Caco-2 (cell line): Measurements from ENCODE around the gene ZNF688. TPM values are rescaled to one million over a fixed set of nuclear protein-coding genes. Genes with fewer than 3 reads are reported as not detected.

Experiments
- BruUV-seq: library from RNA; stranded (reverse); fragments of 400-500 nt; replicated peaks from 2 replicates; lab custom pipeline; 2021; lab: Mats Ljungman, UMichigan
- CTCF ChIA-PET: fragments of 300-600 bp; sonication (Branson Sonifier 250); formaldehyde crosslinking; loops from one replicate; lab custom pipeline; 2022; ENCODE audit warnings: antibody characterized with exemption; lab: Charles Lee
- POLR2A ChIA-PET: fragments of 300-600 bp; sonication (Branson Sonifier 250); formaldehyde crosslinking; loops from one replicate; lab custom pipeline; 2022; ENCODE audit warnings: antibody characterized with exemption; lab: Charles Lee
- DNase-seq, 2 experiments: peaks; one replicate each; pipeline versions ENCODE4 v3.0.0 to v3.0.0-alpha.2; 2020 to 2022
- H3K27me3 ChIP-seq: replicated peaks from 2 replicates; pipeline ENCODE4 v1.6.0; 2011; ENCODE audit warnings: low read length; ENCODE audit not compliant: control insufficient read depth, insufficient read depth
- H3K36me3 ChIP-seq: 2 replicates; pipeline ENCODE4 v1.5.1; 2011; ENCODE audit warnings: low read length; ENCODE audit not compliant: control insufficient read depth, insufficient read depth
- H3K4me1 ChIP-seq: fragments of 250-450 bp; sonication (Bioruptor Pico); 2 replicates; pipeline ENCODE4 v1.5.1; 2020; ENCODE audit warnings: mild to moderate bottlenecking
- H3K4me3 ChIP-seq: 2 replicates; pipeline ENCODE4 v1.5.1; 2011; ENCODE audit warnings: low read depth, mild to moderate bottlenecking, control low read depth, low read length
- H3K9me3 ChIP-seq: fragments of 250-450 bp; sonication (Bioruptor Pico); 2 replicates; pipeline ENCODE4 v1.5.1; 2020; ENCODE audit warnings: mild to moderate bottlenecking, moderate library complexity
- H3K27ac Mint-ChIP-seq: one replicate; pipeline ENCODE4 v1.8.0; 2022; ENCODE audit warnings: mixed read lengths; ENCODE audit not compliant: unreplicated experiment
- H3K27me3 Mint-ChIP-seq: one replicate; pipeline ENCODE4 v1.8.0; 2022; ENCODE audit warnings: mixed read lengths; ENCODE audit not compliant: insufficient read depth, unreplicated experiment
- H3K36me3 Mint-ChIP-seq: one replicate; pipeline ENCODE4 v1.8.0; 2022; ENCODE audit warnings: mild to moderate bottlenecking, mixed read lengths; ENCODE audit not compliant: insufficient read depth, unreplicated experiment
- H3K4me1 Mint-ChIP-seq: one replicate; pipeline ENCODE4 v1.8.0; 2022; ENCODE audit warnings: low read depth, mixed read lengths; ENCODE audit not compliant: unreplicated experiment
- H3K4me3 Mint-ChIP-seq: one replicate; pipeline ENCODE4 v1.8.0; 2022; ENCODE audit warnings: mild to moderate bottlenecking, moderate library complexity, mixed read lengths; ENCODE audit not compliant: unreplicated experiment
- H3K9me3 Mint-ChIP-seq: one replicate; pipeline ENCODE4 v1.8.0; 2022; ENCODE audit warnings: mixed read lengths; ENCODE audit not compliant: unreplicated experiment
- intact Hi-C: fragments of 100-400 bp; cut with micrococcal nuclease; formaldehyde crosslinking; loops from one replicate; pipeline ENCODE4 v1.10.0; 2022; ENCODE audit not compliant: unreplicated experiment
- total RNA-seq: library from RNA; stranded (reverse); gene quantifications from 2 replicates; pipeline ENCODE4 v1.2.3, GENCODE V29; 2022
- TF ChIP-seq, protein P1 (sequence below), 2 experiments: fragments of 200-600 bp in 1 of 2; IDR thresholded peaks; 1 replicate in 1 of 2; 2 replicates in 1 of 2; pipeline versions ENCODE4 v1.5.1 to v1.8.0; 2011 to 2022; ENCODE audit warnings: antibody characterized with exemption in 1 of 2, control low read depth in 1 of 2, inconsistent platforms in 1 of 2, low read depth in 1 of 2, low read length in 1 of 2, mild to moderate bottlenecking in 1 of 2, moderate library complexity in 1 of 2; ENCODE audit not compliant: insufficient read depth in 1 of 2, severe bottlenecking in 1 of 2, unreplicated experiment in 1 of 2

The ZNF688 gene
- total RNA-seq, 1 experiment from 2014 or later: 6.2 TPM

GRCh38 chr16:30526137-30526822 lies 45.2 kb downstream of the ZNF688 start, which contains the start of gene ZNF768:
Gene ZNF768, minus strand, starts transcription at chr16:30526566. Its CDS starts 153 bp downstream, at chr16:30526413.
- H3K4me3 ChIP-seq: peak within 1 kb of the TSS; percentile 69
- H3K27me3 Mint-ChIP-seq: no peaks in the 10 kb centered on the region
- H3K27me3 ChIP-seq: no peaks in the 10 kb centered on the region
- no peaks in the 10 kb centered on the region; the same call in 1 of the 2 replicates for H3K36me3 ChIP-seq
- DNase-seq: peak; percentile 52 to 55
- H3K27ac Mint-ChIP-seq: peak within 1 kb of the TSS; percentile 75
- H3K9me3 Mint-ChIP-seq: no peaks in the 10 kb centered on the region
- POLR2A ChIA-PET: interaction anchor here (0.8 to 1.0 kb wide), 3 partner anchors 15 to 108 kb away, joined by 4 to 7 read pairs (median 4); partner anchors contain the start of gene DCTPP1
- H3K9me3 ChIP-seq: no peaks in the 10 kb centered on the region
- intact Hi-C loops: loop anchor here (2.0 to 10.0 kb wide), 3 partner anchors 95 to 171 kb away; partner anchors contain the start of genes DCTPP1, FBRS, PRR14 and SRCAP
- TF ChIP-seq, protein P1, sequence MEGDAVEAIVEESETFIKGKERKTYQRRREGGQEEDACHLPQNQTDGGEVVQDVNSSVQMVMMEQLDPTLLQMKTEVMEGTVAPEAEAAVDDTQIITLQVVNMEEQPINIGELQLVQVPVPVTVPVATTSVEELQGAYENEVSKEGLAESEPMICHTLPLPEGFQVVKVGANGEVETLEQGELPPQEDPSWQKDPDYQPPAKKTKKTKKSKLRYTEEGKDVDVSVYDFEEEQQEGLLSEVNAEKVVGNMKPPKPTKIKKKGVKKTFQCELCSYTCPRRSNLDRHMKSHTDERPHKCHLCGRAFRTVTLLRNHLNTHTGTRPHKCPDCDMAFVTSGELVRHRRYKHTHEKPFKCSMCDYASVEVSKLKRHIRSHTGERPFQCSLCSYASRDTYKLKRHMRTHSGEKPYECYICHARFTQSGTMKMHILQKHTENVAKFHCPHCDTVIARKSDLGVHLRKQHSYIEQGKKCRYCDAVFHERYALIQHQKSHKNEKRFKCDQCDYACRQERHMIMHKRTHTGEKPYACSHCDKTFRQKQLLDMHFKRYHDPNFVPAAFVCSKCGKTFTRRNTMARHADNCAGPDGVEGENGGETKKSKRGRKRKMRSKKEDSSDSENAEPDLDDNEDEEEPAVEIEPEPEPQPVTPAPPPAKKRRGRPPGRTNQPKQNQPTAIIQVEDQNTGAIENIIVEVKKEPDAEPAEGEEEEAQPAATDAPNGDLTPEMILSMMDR (IDR thresholded peaks at IDR 0.05; ENCODE audit: insufficient read depth in 1 of 2, low read depth in 1 of 2, low read length in 1 of 2, severe bottlenecking in 1 of 2, unreplicated experiment in 1 of 2): no peak
- peaks cover 14% of the 10 kb centered on the region for H3K4me1 Mint-ChIP-seq
- H3K4me3 Mint-ChIP-seq: peak within 1 kb of the TSS; percentile 82
- CTCF ChIA-PET: interaction anchor here (0.9 to 1.6 kb wide), 4 partner anchors 9 to 117 kb away, joined by 3 to 15 read pairs (median 10); partner anchors contain the start of gene DCTPP1
- peaks cover 30% of the 10 kb centered on the region for H3K4me1 ChIP-seq
- no TSS peak for BruUV-seq
- H3K36me3 Mint-ChIP-seq: peaks cover 23% of the 10 kb centered on the region

GRCh38 chr16:30525844-30526136 lies 45.7 kb downstream of the ZNF688 start:
- peaks cover 14% of the 10 kb centered on the region for H3K4me1 Mint-ChIP-seq
- POLR2A ChIA-PET: no interaction called here
- CTCF ChIA-PET: interaction anchor here (1.6 kb wide), 1 partner anchor 96 kb away, joined by 6 read pairs; the partner anchor contains the start of gene DCTPP1
- H3K9me3 ChIP-seq: no peaks in the 10 kb centered on the region
- H3K4me1 ChIP-seq: peaks cover 30% of the 10 kb centered on the region
- H3K4me3 Mint-ChIP-seq: peak overlapping the region; percentile 82
- H3K27me3 Mint-ChIP-seq: no peaks in the 10 kb centered on the region
- H3K27me3 ChIP-seq: no peaks in the 10 kb centered on the region
- TF ChIP-seq, protein P1 (IDR thresholded peaks at IDR 0.05; ENCODE audit: insufficient read depth in 1 of 2, low read depth in 1 of 2, low read length in 1 of 2, severe bottlenecking in 1 of 2, unreplicated experiment in 1 of 2): no peak
- H3K9me3 Mint-ChIP-seq: no peaks in the 10 kb centered on the region
- no peaks in the 10 kb centered on the region; the same call in 1 of the 2 replicates for H3K36me3 ChIP-seq
- H3K4me3 ChIP-seq: peak overlapping the region; percentile 69
- H3K27ac Mint-ChIP-seq: peak overlapping the region; percentile 49
- intact Hi-C loops: loop anchor here (2.0 to 10.0 kb wide), 3 partner anchors 95 to 172 kb away; partner anchors contain the start of genes DCTPP1, FBRS, PRR14 and SRCAP
- H3K36me3 Mint-ChIP-seq: peaks cover 23% of the 10 kb centered on the region
- TSS peak; percentile 51 for BruUV-seq
- DNase-seq: no peak
